Sciatic nerve (tissue), 2 donors: ENCODE results near the gene GRP. TPM values are rescaled to one million over a fixed set of nuclear protein-coding genes. Genes with fewer than 3 reads are reported as not detected.

Source experiments
- ATAC-seq: fragments of 200-7000 bp; cut with Tn5 transposase; one replicate; pipeline ENCODE4 v1.9.1; 2020; ENCODE audit warnings: mild to moderate bottlenecking, moderate library complexity
- DNase-seq: peaks from one replicate; pipeline ENCODE4 v3.0.0-alpha.2; 2020; ENCODE audit warnings: low spot score
- intact Hi-C: fragments of 100-400 bp; cut with DNase I; formaldehyde crosslinking; loops from one replicate; pipeline ENCODE4 v1.14.2; 2022
- total RNA-seq: library from RNA; stranded (reverse); fragmentation: NEBNext Ultra II Directional; extraction: Animal tissue kit (Norgen Biotek cat#: 25700); gene quantifications from one replicate; pipeline ENCODE4 v1.2.1, GENCODE V29; 2021
- donor health status: DM: no; HTN: no; CAD: no.
- donor health status: DM: no; HTN: no; CAD: no.

The GRP gene
- total RNA-seq, 1 donor from 2014 or later: not detected

DNA sequence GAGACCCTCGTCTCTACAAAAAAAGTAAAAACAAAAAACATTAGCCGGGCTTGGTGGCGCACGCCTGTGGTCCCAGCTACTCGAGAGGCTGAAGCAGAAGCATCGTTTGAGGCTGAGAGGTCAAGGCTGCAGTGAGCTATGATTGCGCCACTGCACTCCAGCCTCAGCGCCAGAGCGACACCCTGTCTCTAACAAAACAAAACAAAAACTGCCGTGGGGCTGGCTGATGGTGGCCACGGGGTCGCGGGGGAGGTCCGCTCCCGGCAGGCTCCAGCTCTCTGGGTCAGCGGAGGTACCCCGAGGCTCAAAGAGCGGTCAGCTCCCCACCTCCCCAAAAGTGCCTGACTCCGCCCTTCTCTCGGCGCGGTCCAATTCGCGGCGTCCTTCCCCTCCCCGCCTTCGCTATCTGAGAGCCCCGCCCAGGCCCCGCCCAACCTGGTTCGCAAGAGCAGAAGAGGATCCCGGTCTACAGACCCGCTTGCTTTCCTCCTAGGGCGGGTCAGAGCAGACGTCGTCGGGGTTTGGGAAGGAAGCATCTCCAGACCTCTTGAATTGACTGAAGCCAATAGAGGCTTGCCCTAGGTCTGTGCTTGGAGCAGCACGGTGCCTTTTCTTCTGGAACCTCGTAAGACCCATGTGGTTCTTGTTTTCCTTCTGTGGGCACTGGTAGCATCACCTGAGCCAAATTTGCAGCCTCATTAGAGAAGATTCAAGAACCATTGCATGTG, 45.5 kb downstream of the GRP start:
- intact Hi-C loops: no loop called here
- DNase-seq (no peak), ATAC-seq (no peak)

DNA sequence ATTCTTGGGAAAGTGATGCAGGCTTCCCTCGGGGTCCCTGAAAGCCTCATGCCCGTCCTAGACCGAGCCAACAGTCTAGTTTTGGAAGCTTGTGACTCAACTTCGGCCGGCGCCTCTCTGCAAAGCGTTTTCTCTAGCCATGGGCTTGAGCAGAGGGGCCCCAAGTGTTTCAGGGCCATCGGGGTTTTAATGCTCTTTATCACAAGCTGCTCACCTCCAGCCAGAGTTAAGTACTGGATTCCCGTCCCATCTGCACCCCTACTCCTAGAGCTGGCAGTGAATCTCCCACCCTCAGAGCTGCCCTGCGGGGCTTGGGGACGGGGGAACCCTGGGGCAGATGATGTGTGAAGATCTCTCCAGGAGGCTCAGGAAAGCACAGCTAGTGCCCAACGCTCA, 46.0 kb downstream of the GRP start:
- ATAC-seq (no peak), DNase-seq (no peak)
- intact Hi-C loops: no loop called here

- DNase-seq (no peak), ATAC-seq (no peak)
- intact Hi-C loops: no loop called here
These were observed 46.5 kb downstream of the GRP start for GRCh38 chr18:59266459-59266858.

- DNase-seq (no peak), ATAC-seq (no peak)
- intact Hi-C loops: no loop called here
These were observed 47.0 kb downstream of the GRP start for GRCh38 chr18:59266886-59267502.

DNA sequence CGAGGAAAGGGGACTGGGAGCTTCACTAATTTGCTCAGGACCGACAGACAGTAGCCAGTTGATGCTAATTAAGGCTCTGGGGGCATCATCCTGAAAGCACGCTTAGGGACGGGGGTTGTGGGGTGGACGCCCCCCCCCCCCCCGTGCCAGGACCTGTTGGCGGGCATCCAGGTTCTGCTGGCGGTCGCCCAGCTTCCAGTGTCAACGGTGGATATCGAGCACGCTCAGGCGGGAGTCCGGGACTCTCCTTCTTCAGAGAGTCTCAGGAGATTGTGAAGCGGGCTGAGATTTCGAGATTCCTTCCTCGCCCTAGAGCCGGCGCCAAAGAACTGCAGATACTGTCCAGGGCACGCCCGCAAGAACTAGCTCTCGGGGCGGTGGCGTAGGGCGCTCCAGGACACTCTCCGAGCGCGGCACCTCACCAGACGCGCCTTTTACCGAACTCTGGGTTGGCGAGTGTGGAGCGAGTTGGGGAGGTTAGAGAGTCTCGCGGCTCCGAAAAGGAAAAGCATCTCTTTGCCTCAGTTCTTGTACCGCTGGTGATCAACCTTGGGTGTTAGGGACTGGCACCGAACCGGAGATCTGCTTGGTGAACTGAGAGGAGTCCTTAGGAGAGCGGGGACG, 47.7 kb downstream of the GRP start:
- intact Hi-C loops: no loop called here
- DNase-seq (no peak), ATAC-seq (no peak)

- DNase-seq (no peak), ATAC-seq (no peak)
- intact Hi-C loops: no loop called here
These were observed 48.3 kb downstream of the GRP start for GRCh38 chr18:59268127-59268720.

DNA sequence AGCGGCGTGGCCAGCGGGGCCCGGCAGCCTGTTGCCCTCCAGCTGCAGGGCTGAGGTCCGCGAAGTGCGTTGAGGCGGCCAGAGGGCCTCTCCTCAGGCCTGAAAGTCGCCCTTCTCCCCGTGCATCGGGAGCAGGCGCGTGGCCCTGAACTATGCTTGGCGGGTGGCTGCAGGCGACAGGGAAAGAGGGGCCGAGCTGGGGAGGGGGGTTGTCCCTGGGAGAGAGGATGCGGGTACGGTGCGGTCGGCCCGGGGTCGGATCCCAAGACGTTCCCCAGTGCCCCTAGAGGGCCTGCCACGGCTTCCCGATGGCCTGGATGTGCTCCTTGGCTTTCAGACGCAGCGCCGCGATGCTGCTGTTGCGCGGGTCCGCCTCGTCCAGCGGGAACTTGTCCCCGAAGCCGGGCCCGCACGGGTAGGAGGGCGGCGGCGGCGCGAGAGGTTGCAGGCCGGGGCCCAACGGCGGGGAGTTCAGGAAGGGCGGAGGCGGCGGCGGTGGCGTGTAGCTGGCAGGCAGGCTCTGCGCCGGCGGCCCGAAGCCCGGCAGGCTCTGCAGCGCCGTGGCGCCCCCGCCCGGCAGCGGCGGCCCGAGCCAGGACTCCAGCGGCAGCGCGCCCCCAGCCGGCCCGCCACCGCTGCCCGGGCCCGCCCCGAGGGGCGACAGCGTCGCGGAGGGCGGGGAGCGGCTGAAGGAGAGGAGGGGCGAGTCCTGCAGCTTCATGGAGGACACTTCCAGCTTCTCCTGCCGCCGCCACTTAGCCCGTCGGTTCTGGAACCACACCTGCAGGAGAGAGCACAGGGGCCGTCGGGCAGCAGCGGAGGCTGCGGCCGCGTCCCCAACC, 49.0 kb downstream of the GRP start:
- DNase-seq (no peak), ATAC-seq (no peak)
- intact Hi-C loops: no loop called here

DNA sequence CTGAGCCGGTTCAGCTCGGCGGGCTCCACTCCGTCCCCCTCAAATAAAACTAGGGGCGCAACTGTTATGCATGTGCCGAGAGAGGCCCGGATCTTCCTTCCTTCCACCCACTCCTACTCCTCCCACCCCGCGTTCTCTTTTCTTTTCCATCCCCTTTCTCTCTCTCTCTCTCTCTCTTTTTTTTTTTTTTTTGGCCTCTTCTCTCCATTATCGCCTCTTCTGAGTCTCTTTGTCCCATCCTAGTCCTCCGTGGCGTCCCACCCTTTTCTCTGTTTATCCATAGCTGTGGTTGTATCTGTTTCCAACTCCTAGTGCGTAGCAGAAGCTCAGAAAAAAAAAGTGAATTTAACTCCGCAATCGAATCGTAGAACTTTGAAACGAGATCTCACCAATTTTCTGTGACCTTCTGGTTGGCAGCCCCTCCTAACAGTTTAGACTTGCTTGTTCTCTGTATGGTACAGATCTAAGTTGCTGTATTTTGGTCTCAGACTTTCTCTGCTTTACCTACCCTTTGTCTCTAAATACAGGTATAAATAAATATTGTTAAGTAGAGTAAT, 49.7 kb downstream of the GRP start:
- no peak for ATAC-seq
- intact Hi-C loops: no loop called here
- DNase-seq: no peak

GRCh38 chr18:59270689-59271257, 50.8 kb downstream of the GRP start:
- DNase-seq (no peak), ATAC-seq (no peak)
- intact Hi-C loops: no loop called here

GRCh38 chr18:59271606-59272220, 51.8 kb downstream of the GRP start:
- ATAC-seq (no peak), DNase-seq (no peak)
- intact Hi-C loops: no loop called here

DNA sequence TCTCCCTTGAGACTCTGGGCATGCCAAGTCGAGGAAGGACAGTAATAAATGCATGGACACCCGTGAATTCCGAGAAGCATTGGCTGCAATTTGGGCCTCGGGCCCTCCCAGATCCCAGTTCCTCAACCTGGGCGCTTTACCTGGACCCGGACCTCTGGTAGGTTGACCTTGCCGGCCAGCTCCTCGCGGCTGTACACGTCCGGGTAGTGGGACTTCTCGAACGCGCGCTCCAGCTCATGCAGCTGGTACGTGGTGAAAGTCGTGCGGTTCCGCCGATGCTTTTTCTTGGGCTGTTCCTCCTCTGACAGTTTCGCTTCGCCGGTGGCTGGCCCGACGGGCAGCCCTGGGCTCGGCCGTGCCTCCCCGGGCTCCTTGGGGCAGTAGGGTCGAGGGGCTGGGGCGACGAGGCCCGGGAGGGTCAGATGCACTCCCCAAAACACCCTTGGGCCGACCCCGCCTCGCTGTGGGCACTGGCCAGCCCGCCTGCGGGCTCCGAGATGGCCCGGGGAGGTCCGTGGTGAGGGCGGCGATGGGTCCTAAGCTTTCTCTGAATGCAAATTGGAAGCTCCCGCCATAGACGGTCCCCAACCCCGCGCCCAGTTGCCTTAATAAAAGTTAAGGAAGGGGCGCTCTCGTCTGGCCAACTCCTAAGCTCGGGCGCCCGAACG, 52.4 kb downstream of the GRP start:
- ATAC-seq (no peak), DNase-seq (no peak)
- intact Hi-C loops: no loop called here

DNA sequence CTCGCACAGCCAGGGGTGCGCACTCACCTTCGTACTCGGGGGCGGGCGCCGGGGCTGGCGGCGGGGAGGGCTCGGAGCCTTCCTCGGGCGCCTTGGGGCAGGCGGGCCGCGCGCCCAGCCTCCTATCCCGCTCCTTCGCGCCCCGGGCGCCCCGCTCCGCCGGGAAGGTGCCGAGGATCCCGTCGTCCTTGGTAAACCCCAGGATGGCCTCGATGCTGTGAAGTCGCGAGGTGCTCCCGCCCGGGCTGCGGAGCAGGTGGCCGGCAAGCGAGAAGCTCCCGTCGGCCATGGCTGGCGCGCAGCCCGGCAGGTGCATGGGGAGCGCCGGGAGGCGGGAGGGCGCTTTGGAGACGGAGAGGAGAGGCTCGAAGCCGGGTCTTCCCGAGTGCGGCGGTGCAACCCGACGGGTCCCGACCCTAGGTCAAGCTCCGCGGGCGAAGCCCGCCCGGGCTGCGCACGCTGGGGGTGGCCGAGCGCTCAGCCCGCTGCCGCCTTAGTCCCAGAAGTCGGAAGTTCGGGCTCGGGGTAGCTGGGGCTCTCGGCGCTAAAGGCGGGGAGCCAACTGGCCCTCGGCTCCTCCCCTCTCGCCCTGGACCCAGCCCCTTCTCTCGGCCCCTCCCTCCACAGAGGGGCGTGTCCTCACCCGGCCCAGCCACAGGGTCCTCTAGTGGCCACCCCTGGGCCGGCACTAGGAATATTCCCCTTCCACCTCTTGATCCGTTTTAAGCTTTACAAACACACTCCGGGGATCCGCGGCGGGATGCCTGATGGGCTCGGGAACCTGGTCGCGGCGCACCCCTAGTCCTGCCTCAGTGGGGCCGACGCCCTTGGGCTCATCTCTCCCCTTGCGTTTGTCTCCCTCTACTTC, 53.2 kb downstream of the GRP start, which contains the start of gene RAX:
Gene RAX, minus strand, starts transcription at position 564 of the 868 bp plus-strand sequence. Its CDS starts 248 bp downstream, at position 316.
- intact Hi-C loops: no loop called here
- ATAC-seq (no peak), DNase-seq (no peak)

DNA sequence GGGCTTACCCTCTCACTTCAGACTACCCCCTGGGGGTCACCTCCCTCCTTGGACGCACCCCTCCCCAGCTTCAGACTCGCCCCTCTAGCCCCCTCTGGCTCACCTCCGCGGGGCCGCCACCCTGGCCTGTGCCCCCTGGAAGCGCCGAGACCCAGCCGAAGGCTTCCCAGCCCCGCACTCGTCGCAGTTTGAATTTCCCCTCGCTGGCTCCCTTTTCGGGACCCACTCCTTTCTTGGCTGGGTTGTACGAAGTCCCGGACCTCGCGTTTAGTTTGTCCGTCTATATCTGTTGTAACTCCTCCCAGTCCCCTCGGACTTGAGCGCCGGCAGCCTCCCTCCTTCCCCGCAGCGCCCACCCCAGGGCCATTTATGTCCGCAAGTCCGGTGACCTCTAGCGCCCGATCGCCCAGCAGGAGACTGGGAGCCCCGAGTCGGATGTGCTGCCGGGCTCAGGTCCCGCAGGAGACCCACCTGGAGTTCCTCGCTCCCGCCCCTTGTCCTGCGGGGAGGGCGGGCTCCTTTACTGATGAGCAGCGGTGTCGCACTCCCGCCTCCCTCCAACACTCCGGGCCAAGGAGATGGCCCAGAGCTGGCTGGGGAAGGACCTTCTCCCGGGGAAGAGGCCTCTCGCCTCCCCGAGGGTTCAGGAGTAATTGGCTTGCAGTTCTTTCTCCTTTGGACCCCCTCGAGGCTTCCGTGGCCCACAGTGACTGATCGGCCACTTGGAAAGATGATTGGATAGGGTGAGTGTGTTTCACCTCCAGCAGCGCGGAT, 54.0 kb downstream of the GRP start:
- no peak for DNase-seq
- intact Hi-C loops: no loop called here
- no peak for ATAC-seq

GRCh38 chr18:59274533-59274928, 54.6 kb downstream of the GRP start:
- ATAC-seq: no peak
- no peak for DNase-seq
- intact Hi-C loops: no loop called here

GRCh38 chr18:59275406-59275949, 55.5 kb downstream of the GRP start:
- no peak for DNase-seq
- intact Hi-C loops: no loop called here
- ATAC-seq: no peak

GRCh38 chr18:59276047-59276446, 56.1 kb downstream of the GRP start:
- intact Hi-C loops: no loop called here
- DNase-seq: no peak
- ATAC-seq: no peak
